ENCODE measurements around the gene REC8. TPM values are rescaled to one million over a fixed set of nuclear protein-coding genes. Genes with fewer than 3 reads are reported as not detected.

Gene REC8
- total RNA-seq, 1 donor from 2014 or later, result 46.4 TPM

DNA sequence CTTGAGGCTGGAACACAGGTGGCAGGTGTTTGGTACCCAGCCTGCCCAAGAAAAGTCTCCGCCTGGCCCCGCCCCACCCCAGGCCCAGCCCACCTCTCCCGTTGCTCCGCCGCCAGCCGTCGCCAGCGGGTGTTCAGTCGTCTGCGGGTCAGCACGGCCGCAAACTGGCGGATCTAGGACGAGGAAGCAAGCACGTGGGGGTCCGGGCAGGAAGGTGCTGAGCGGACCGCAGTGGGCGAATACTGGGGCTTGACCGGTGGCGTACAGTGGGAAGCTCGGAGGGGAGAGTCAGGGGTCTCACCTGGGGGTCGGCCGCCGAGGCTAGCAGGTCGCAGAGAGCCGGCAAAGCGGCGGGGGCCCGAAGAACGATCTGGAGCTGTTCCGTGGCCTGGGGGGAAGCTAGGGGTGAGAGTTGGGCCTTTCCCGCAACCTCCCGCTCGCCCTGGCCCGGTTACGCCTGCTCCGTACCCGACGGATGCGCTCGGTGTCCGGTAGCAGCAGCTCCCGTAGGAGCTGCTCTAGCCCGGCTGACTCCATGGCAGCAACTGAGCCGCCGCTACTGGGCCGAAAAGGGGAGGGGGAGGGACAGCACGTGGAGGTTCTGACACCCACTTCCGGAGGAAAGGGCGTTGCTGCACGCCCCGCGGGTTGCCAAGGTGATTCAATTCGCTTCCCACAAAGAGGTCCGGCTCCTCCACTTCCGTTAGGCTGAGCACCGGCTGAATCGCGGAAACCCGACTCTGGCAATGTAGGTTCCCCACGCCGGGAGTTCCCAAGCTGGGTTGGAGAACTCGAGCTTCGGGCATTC lies 16.6 kb downstream of the REC8 start, which contains the start of gene IPO4:
TSS of gene IPO4 (minus strand) at position 566 of the 808 bp plus-strand sequence. CDS start at position 537, 29 bp downstream.
- Histone ChIP-seq H3K9ac (ENCODE audit: low read length) (peak within 1 kb of the TSS; percentile 83), H3K4me3 (ENCODE audit: insufficient read depth, low read depth, low read length) (peak within 1 kb of the TSS; percentile 83), H3K27ac (ENCODE audit: low read depth, low read length) (peak within 1 kb of the TSS; percentile 64), H3K4me2 (ENCODE audit: low read length) (peak within 1 kb of the TSS; percentile 96), H3K79me2 (ENCODE audit: insufficient read depth, low read length) (peaks cover 52% of the 10 kb centered on the region), H3K36me3 (ENCODE audit: insufficient read depth, low read length) (peaks cover 35% of the 10 kb centered on the region), H2AFZ (ENCODE audit: low read depth, low read length) (peak within 1 kb of the TSS; percentile 43), H3K27me3 (ENCODE audit: insufficient read depth, low read length) (no peaks in the 10 kb centered on the region), H3K4me1 (ENCODE audit: insufficient read depth, low read length) (peaks cover 14% of the 10 kb centered on the region), H3K9me3 (ENCODE audit: insufficient read depth, low read depth, low read length) (no peaks in the 10 kb centered on the region), H4K20me1 (ENCODE audit: insufficient read depth, low read length) (peaks cover 25% of the 10 kb centered on the region)
- TF ChIP-seq EZH2 (IDR thresholded peaks at IDR 0.05; ENCODE audit: insufficient read depth, low read length) (no peak), CTCF (IDR thresholded peaks at IDR 0.05; ENCODE audit: insufficient read depth, low read depth, low read length) (no peak)
- H3K4me1 Mint-ChIP-seq (ENCODE audit: low read depth, unreplicated experiment), result peaks cover 15% of the 10 kb centered on the region
- H3K36me3 Mint-ChIP-seq (ENCODE audit: low read depth, unreplicated experiment), result peaks cover 16% of the 10 kb centered on the region
- H3K9me3 Mint-ChIP-seq (ENCODE audit: unreplicated experiment), result no peaks in the 10 kb centered on the region
- FAIRE-seq (no peak), DNase-seq (ENCODE audit: low read depth) (peak; percentile 97)
- H3K4me3 Mint-ChIP-seq (ENCODE audit: unreplicated experiment), result peak within 1 kb of the TSS; percentile 91
- no peaks in the 10 kb centered on the region for H3K27me3 Mint-ChIP-seq (ENCODE audit: low read depth, unreplicated experiment)
- peak within 1 kb of the TSS; percentile 72 for H3K27ac Mint-ChIP-seq (ENCODE audit: unreplicated experiment)

DNA sequence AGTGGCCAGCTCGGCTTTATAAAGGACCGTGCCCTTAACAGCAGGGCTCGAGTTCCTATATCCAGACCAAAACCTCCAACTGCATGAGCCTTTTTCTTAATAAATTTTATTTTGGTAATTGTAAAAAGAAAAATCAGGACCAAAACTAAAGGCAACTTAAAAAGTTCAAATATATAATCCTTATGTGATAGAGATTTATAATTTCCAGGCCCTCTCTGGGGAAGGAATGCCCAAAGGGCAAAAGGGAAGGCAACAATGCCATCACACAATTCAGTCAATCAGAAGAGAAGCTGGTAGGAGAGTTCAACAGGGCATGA lies 17.1 kb downstream of the REC8 start:
- TF ChIP-seq EZH2 (IDR thresholded peaks at IDR 0.05; ENCODE audit: insufficient read depth, low read length) (no peak), CTCF (IDR thresholded peaks at IDR 0.05; ENCODE audit: insufficient read depth, low read depth, low read length) (no peak)
- Histone ChIP-seq H3K36me3 (ENCODE audit: insufficient read depth, low read length) (peaks cover 32% of the 10 kb centered on the region), H3K4me2 (ENCODE audit: low read length) (peak overlapping the region; percentile 96), H3K27ac (ENCODE audit: low read depth, low read length) (peak overlapping the region; percentile 25), H3K27me3 (ENCODE audit: insufficient read depth, low read length) (no peaks in the 10 kb centered on the region), H2AFZ (ENCODE audit: low read depth, low read length) (peak overlapping the region; percentile 35), H4K20me1 (ENCODE audit: insufficient read depth, low read length) (peaks cover 25% of the 10 kb centered on the region), H3K4me3 (ENCODE audit: insufficient read depth, low read depth, low read length) (no peak overlapping the region), H3K9ac (ENCODE audit: low read length) (peak overlapping the region; percentile 27), H3K9me3 (ENCODE audit: insufficient read depth, low read depth, low read length) (no peaks in the 10 kb centered on the region), H3K79me2 (ENCODE audit: insufficient read depth, low read length) (peaks cover 54% of the 10 kb centered on the region), H3K4me1 (ENCODE audit: insufficient read depth, low read length) (peaks cover 14% of the 10 kb centered on the region)
- FAIRE-seq (no peak), DNase-seq (ENCODE audit: low read depth) (no peak)
- Mint-ChIP-seq H3K4me1 (ENCODE audit: low read depth, unreplicated experiment) (peaks cover 15% of the 10 kb centered on the region), H3K27me3 (ENCODE audit: low read depth, unreplicated experiment) (no peaks in the 10 kb centered on the region), H3K4me3 (ENCODE audit: unreplicated experiment) (peak overlapping the region; percentile 91), H3K9me3 (ENCODE audit: unreplicated experiment) (no peaks in the 10 kb centered on the region), H3K27ac (ENCODE audit: unreplicated experiment) (peak overlapping the region; percentile 34), H3K36me3 (ENCODE audit: low read depth, unreplicated experiment) (peaks cover 16% of the 10 kb centered on the region)

GRCh38 chr14:24189460-24189859 lies 17.6 kb downstream of the REC8 start:
- Histone ChIP-seq H3K9me3 (ENCODE audit: insufficient read depth, low read depth, low read length) (no peaks in the 10 kb centered on the region), H3K4me3 (ENCODE audit: insufficient read depth, low read depth, low read length) (no peak overlapping the region), H3K4me1 (ENCODE audit: insufficient read depth, low read length) (peaks cover 14% of the 10 kb centered on the region), H3K9ac (ENCODE audit: low read length) (no peak overlapping the region), H3K36me3 (ENCODE audit: insufficient read depth, low read length) (peaks cover 32% of the 10 kb centered on the region), H3K27ac (ENCODE audit: low read depth, low read length) (no peak overlapping the region), H3K4me2 (ENCODE audit: low read length) (peak overlapping the region; percentile 96), H4K20me1 (ENCODE audit: insufficient read depth, low read length) (peaks cover 25% of the 10 kb centered on the region), H3K27me3 (ENCODE audit: insufficient read depth, low read length) (no peaks in the 10 kb centered on the region), H2AFZ (ENCODE audit: low read depth, low read length) (no peak overlapping the region), H3K79me2 (ENCODE audit: insufficient read depth, low read length) (peaks cover 59% of the 10 kb centered on the region)
- FAIRE-seq (no peak), DNase-seq (ENCODE audit: low read depth) (no peak)
- H3K9me3 Mint-ChIP-seq (ENCODE audit: unreplicated experiment), result no peaks in the 10 kb centered on the region
- peaks cover 16% of the 10 kb centered on the region for H3K36me3 Mint-ChIP-seq (ENCODE audit: low read depth, unreplicated experiment)
- TF ChIP-seq EZH2 (IDR thresholded peaks at IDR 0.05; ENCODE audit: insufficient read depth, low read length), result no peak
- peak overlapping the region; percentile 91 for H3K4me3 Mint-ChIP-seq (ENCODE audit: unreplicated experiment)
- peak overlapping the region; percentile 20 for H3K27ac Mint-ChIP-seq (ENCODE audit: unreplicated experiment)
- H3K27me3 Mint-ChIP-seq (ENCODE audit: low read depth, unreplicated experiment), result no peaks in the 10 kb centered on the region
- peaks cover 20% of the 10 kb centered on the region for H3K4me1 Mint-ChIP-seq (ENCODE audit: low read depth, unreplicated experiment)
